ENCODE data around the gene DHFR2. TPM values are rescaled to one million over a fixed set of nuclear protein-coding genes. Genes with fewer than 3 reads are reported as not detected.

Gene DHFR2
- total and polyA plus RNA-seq, 4 donors: 2.3 to 3.9 (median 2.5) TPM

DNA sequence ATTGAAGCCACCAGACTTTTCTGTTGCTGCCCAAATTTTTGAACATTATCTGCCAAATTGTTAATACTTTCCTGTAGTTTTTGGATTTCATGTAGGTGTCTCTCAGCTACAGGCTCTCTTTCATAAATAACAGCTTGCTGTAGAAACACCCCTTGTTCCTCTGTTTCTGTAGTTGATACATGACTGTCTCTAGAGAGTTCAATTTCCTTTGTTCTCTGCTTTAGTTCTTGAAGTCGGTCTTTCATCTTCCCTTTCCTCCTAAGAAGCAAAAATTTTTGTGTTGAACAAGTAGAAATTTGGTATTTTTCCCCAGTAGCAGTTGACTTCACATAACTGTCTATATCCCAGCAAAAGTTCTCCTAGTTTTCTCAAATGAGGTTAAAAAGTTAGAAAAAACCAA is 47.7 kb downstream of the DHFR2 start:
- Histone ChIP-seq H3K36me3 (ENCODE audit: control insufficient read depth in 4 of 4, insufficient read depth in 3 of 4, low read depth in 1 of 4, low read length in 3 of 4) (no peaks in the 10 kb centered on the region), H3K9ac (ENCODE audit: low read depth in 1 of 2, low read length in 2 of 2) (no peak overlapping the region), H3K4me1 (ENCODE audit: control insufficient read depth in 4 of 4, insufficient read depth in 4 of 4, low read length in 3 of 4) (no peaks in the 10 kb centered on the region), H3K9me3 (ENCODE audit: control insufficient read depth in 4 of 4, low read length in 3 of 4) (no peaks in the 10 kb centered on the region), H3K4me3 (ENCODE audit: low read depth in 1 of 3, low read length in 3 of 3) (no peak overlapping the region), H3K27ac (ENCODE audit: low read depth in 1 of 2, low read length in 2 of 2) (no peak overlapping the region), H3K27me3 (ENCODE audit: control insufficient read depth in 4 of 4, insufficient read depth in 4 of 4, low read length in 3 of 4) (no peaks in the 10 kb centered on the region)
- WGBS: 88% methylated on average over 1 of the region's 1 CpG
- DNase-seq (ENCODE audit: low spot score): no peak
- no peak for TF ChIP-seq JUND (IDR thresholded peaks at IDR 0.05)
- no peak for TF ChIP-seq SP1 (IDR thresholded peaks at IDR 0.05)

DNA sequence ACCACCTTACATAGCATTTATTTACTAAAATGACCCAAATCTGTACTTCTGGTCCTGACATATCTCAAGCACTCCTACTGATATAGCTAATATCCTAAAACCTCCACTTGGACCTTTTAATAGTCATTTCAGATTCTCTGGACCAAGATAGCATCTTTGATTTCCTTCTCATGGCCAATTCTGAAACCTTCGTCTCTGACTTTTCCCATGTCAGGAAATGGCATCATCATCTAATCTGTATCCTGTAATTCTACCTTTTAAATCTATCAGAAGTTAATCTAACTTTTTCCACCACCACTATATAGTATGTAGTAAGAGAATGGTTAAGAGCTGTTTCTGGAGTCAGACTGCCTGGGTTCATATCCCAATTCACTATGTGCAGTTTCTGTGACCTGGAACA is 50.5 kb downstream of the DHFR2 start:
- Histone ChIP-seq H3K27me3 (ENCODE audit: control insufficient read depth in 4 of 4, insufficient read depth in 4 of 4, low read length in 3 of 4) (no peaks in the 10 kb centered on the region), H3K4me3 (ENCODE audit: low read depth in 1 of 3, low read length in 3 of 3) (no peak overlapping the region), H3K9me3 (ENCODE audit: control insufficient read depth in 4 of 4, low read length in 3 of 4) (no peaks in the 10 kb centered on the region), H3K27ac (ENCODE audit: low read depth in 1 of 2, low read length in 2 of 2) (no peak overlapping the region), H3K36me3 (ENCODE audit: control insufficient read depth in 4 of 4, insufficient read depth in 3 of 4, low read depth in 1 of 4, low read length in 3 of 4) (no peaks in the 10 kb centered on the region), H3K9ac (ENCODE audit: low read depth in 1 of 2, low read length in 2 of 2) (no peak overlapping the region), H3K4me1 (ENCODE audit: control insufficient read depth in 4 of 4, insufficient read depth in 4 of 4, low read length in 3 of 4) (peaks cover 0 to 6% (median 4%) of the 10 kb centered on the region in 4 donors)
- no peak for TF ChIP-seq RAD21 (IDR thresholded peaks at IDR 0.05)
- TF ChIP-seq, protein P1, sequence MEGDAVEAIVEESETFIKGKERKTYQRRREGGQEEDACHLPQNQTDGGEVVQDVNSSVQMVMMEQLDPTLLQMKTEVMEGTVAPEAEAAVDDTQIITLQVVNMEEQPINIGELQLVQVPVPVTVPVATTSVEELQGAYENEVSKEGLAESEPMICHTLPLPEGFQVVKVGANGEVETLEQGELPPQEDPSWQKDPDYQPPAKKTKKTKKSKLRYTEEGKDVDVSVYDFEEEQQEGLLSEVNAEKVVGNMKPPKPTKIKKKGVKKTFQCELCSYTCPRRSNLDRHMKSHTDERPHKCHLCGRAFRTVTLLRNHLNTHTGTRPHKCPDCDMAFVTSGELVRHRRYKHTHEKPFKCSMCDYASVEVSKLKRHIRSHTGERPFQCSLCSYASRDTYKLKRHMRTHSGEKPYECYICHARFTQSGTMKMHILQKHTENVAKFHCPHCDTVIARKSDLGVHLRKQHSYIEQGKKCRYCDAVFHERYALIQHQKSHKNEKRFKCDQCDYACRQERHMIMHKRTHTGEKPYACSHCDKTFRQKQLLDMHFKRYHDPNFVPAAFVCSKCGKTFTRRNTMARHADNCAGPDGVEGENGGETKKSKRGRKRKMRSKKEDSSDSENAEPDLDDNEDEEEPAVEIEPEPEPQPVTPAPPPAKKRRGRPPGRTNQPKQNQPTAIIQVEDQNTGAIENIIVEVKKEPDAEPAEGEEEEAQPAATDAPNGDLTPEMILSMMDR (IDR thresholded peaks at IDR 0.05; ENCODE audit: low read depth, low read length, missing input control): no peak
- no peak for TF ChIP-seq HNF4A (conservative IDR thresholded peaks at IDR 0.05)
- TF ChIP-seq YY1 (IDR thresholded peaks at IDR 0.05): no peak
- 83% methylated on average over 1 of the region's 1 CpG for WGBS
- DNase-seq (ENCODE audit: low spot score): no peak

DNA sequence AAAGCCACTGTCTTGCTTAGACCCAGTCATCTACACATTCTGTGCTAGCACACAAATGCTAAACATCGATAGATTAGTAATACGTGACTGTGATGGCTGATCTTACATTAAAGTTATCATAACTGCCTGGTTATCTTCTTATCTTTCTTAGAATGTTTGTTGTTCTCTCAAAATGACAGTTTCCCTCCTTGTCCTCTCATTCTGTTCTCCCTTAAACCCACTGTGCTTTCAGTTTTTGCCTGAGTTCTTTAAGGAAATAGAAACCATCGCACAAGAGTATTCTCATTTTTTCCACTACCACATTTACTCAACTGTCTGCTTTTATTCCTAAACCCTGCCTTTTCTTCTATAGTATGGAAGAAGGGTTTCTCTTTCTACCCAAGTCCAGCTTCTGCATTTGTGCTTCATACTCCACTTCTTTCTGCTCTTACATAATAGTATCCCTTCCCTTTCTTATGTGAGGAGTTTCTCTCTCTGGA is 51.4 kb downstream of the DHFR2 start:
- no peak for DNase-seq (ENCODE audit: low spot score)
- Histone ChIP-seq H3K9ac (ENCODE audit: low read depth in 1 of 2, low read length in 2 of 2) (no peak overlapping the region), H3K27ac (ENCODE audit: low read depth in 1 of 2, low read length in 2 of 2) (no peak overlapping the region), H3K9me3 (ENCODE audit: control insufficient read depth in 4 of 4, low read length in 3 of 4) (no peaks in the 10 kb centered on the region), H3K27me3 (ENCODE audit: control insufficient read depth in 4 of 4, insufficient read depth in 4 of 4, low read length in 3 of 4) (no peaks in the 10 kb centered on the region), H3K4me1 (ENCODE audit: control insufficient read depth in 4 of 4, insufficient read depth in 4 of 4, low read length in 3 of 4) (peaks cover 0 to 6% (median 4%) of the 10 kb centered on the region in 4 donors), H3K4me3 (ENCODE audit: low read depth in 1 of 3, low read length in 3 of 3) (no peak overlapping the region), H3K36me3 (ENCODE audit: control insufficient read depth in 4 of 4, insufficient read depth in 3 of 4, low read depth in 1 of 4, low read length in 3 of 4) (no peaks in the 10 kb centered on the region)
- WGBS: 85% methylated on average over 3 of the region's 3 CpGs
- TF ChIP-seq, protein P2, sequence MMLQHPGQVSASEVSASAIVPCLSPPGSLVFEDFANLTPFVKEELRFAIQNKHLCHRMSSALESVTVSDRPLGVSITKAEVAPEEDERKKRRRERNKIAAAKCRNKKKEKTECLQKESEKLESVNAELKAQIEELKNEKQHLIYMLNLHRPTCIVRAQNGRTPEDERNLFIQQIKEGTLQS (IDR thresholded peaks at IDR 0.05): no peak
- TF ChIP-seq GABPA (IDR thresholded peaks at IDR 0.05 in 1 of 2, conservative IDR thresholded peaks at IDR 0.05 in 1 of 2): no peak
- TF ChIP-seq, protein P1 (IDR thresholded peaks at IDR 0.05; ENCODE audit: low read depth, low read length, missing input control): no peak

DNA sequence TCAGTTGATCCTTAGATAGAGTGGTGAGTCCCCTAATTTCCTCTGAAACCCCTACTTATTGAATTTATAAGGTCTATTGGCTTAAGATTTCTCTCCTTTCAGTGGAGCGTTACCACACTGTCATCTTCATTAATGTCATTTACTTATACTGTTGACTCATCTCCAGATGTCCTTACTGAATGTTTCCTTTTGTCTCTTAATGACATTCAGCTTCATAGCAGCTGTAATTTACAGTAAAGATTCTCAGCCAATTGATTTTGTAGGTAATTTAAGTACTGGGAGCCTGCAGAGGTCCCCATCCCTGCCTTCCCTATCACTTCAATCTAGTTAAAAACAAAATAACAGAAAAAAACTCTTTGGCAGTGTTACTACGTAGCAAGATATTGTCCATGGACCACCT is 53.1 kb downstream of the DHFR2 start:
- Histone ChIP-seq H3K9me3 (ENCODE audit: control insufficient read depth in 4 of 4, low read length in 3 of 4) (no peaks in the 10 kb centered on the region), H3K4me1 (ENCODE audit: control insufficient read depth in 4 of 4, insufficient read depth in 4 of 4, low read length in 3 of 4) (peaks cover 0 to 11% (median 5%) of the 10 kb centered on the region in 4 donors), H3K9ac (ENCODE audit: low read depth in 1 of 2, low read length in 2 of 2) (no peak overlapping the region), H3K4me3 (ENCODE audit: low read depth in 1 of 3, low read length in 3 of 3) (no peak overlapping the region), H3K27ac (ENCODE audit: low read depth in 1 of 2, low read length in 2 of 2) (no peak overlapping the region), H3K36me3 (ENCODE audit: control insufficient read depth in 4 of 4, insufficient read depth in 3 of 4, low read depth in 1 of 4, low read length in 3 of 4) (no peaks in the 10 kb centered on the region), H3K27me3 (ENCODE audit: control insufficient read depth in 4 of 4, insufficient read depth in 4 of 4, low read length in 3 of 4) (no peaks in the 10 kb centered on the region)
- WGBS: 97% methylated on average over 2 of the region's 2 CpGs
- no peak for DNase-seq (ENCODE audit: low spot score)
- TF ChIP-seq FOXA2 (IDR thresholded peaks at IDR 0.05): no peak
- TF ChIP-seq, protein P3, sequence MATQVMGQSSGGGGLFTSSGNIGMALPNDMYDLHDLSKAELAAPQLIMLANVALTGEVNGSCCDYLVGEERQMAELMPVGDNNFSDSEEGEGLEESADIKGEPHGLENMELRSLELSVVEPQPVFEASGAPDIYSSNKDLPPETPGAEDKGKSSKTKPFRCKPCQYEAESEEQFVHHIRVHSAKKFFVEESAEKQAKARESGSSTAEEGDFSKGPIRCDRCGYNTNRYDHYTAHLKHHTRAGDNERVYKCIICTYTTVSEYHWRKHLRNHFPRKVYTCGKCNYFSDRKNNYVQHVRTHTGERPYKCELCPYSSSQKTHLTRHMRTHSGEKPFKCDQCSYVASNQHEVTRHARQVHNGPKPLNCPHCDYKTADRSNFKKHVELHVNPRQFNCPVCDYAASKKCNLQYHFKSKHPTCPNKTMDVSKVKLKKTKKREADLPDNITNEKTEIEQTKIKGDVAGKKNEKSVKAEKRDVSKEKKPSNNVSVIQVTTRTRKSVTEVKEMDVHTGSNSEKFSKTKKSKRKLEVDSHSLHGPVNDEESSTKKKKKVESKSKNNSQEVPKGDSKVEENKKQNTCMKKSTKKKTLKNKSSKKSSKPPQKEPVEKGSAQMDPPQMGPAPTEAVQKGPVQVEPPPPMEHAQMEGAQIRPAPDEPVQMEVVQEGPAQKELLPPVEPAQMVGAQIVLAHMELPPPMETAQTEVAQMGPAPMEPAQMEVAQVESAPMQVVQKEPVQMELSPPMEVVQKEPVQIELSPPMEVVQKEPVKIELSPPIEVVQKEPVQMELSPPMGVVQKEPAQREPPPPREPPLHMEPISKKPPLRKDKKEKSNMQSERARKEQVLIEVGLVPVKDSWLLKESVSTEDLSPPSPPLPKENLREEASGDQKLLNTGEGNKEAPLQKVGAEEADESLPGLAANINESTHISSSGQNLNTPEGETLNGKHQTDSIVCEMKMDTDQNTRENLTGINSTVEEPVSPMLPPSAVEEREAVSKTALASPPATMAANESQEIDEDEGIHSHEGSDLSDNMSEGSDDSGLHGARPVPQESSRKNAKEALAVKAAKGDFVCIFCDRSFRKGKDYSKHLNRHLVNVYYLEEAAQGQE (IDR thresholded peaks at IDR 0.05): no peak
- TF ChIP-seq, protein P4, sequence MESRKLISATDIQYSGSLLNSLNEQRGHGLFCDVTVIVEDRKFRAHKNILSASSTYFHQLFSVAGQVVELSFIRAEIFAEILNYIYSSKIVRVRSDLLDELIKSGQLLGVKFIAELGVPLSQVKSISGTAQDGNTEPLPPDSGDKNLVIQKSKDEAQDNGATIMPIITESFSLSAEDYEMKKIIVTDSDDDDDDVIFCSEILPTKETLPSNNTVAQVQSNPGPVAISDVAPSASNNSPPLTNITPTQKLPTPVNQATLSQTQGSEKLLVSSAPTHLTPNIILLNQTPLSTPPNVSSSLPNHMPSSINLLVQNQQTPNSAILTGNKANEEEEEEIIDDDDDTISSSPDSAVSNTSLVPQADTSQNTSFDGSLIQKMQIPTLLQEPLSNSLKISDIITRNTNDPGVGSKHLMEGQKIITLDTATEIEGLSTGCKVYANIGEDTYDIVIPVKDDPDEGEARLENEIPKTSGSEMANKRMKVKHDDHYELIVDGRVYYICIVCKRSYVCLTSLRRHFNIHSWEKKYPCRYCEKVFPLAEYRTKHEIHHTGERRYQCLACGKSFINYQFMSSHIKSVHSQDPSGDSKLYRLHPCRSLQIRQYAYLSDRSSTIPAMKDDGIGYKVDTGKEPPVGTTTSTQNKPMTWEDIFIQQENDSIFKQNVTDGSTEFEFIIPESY (IDR thresholded peaks at IDR 0.05): no peak
- TF ChIP-seq SP1 (IDR thresholded peaks at IDR 0.05): no peak
- TF ChIP-seq JUND (IDR thresholded peaks at IDR 0.05): no peak
- TF ChIP-seq HNF4G (IDR thresholded peaks at IDR 0.05): no peak
- TF ChIP-seq, protein P5, sequence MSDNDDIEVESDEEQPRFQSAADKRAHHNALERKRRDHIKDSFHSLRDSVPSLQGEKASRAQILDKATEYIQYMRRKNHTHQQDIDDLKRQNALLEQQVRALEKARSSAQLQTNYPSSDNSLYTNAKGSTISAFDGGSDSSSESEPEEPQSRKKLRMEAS (IDR thresholded peaks at IDR 0.05): no peak

Data from liver (tissue), 9 donors.